ENCODE measurements around the gene RDX. TPM values are rescaled to one million over a fixed set of nuclear protein-coding genes. Genes with fewer than 3 reads are reported as not detected.

The RDX gene
- total and polyA plus RNA-seq, 10 of the 15 experiments (the other 5 are each of a cell fraction or from before 2014, with no cell fraction given) = 24.6 to 62.2 (median 47.8) TPM

- no peak overlapping the region for H3K4me2 ChIP-seq (ENCODE audit: control insufficient read depth, insufficient read depth)
- no peaks in the 10 kb centered on the region for H3K27me3 ChIP-seq (replicated peaks in 1 of 2; ENCODE audit: control insufficient read depth in 2 of 2, insufficient read depth in 2 of 2, low read length in 1 of 2)
- ChIA-PET POLR2A (no interaction called here), RAD21 (ENCODE audit: unreplicated experiment) (no interaction called here), CTCF (interaction anchor here (0.7 kb wide), 1 partner anchor 199 kb away, joined by 3 read pairs; no protein-coding TSS in a partner anchor), SMC1A (ENCODE audit: uncharacterized antibody, unreplicated experiment) (interaction anchor here (1.5 to 1.6 kb wide), 2 partner anchors 15 to 45 kb away, joined by 4 to 6 read pairs; no protein-coding TSS in a partner anchor)
- no peak overlapping the region for H3K4me3 ChIP-seq
- no peaks in the 10 kb centered on the region for H3K4me1 ChIP-seq (ENCODE audit: control insufficient read depth, insufficient read depth, low read length)
- BruUV-seq (replicated peaks) = no TSS peak
- intact Hi-C loops (cut with micrococcal nuclease; ENCODE audit: unreplicated experiment) (no loop called here), in situ Hi-C loops (cut with MboI) (no loop called here)
- WGBS (ENCODE audit: insufficient coverage, insufficient replicate concordance, low lambda C conversion rate, missing lambda C conversion rate) = 33% methylated on average over 4 of the region's 4 CpGs
- H3K9ac ChIP-seq (ENCODE audit: control insufficient read depth, insufficient read depth, low read length) = no peak overlapping the region
- no peak for TF ChIP-seq MYB (IDR thresholded peaks at IDR 0.05; ENCODE audit: borderline replicate concordance, low read depth, low read length)
- TF ChIP-seq YBX1 (IDR thresholded peaks at IDR 0.05) = no peak
- TF ChIP-seq EZH2 (IDR thresholded peaks at IDR 0.05; ENCODE audit: borderline replicate concordance, control insufficient read depth, low read depth, low read length) = no peak
- no peak for TF ChIP-seq SKIL (IDR thresholded peaks at IDR 0.05; ENCODE audit: low read depth, poor library complexity, severe bottlenecking)
- no peak for TF ChIP-seq ZBTB11 (CRISPR knock-in tag; IDR thresholded peaks at IDR 0.05)
- TF ChIP-seq SREBF1 (IDR thresholded peaks at IDR 0.05; ENCODE audit: low read length) = no peak
- no peak for TF ChIP-seq BRCA1 (IDR thresholded peaks at IDR 0.05; ENCODE audit: low read depth, low read length)
- no peak for TF ChIP-seq SMC3 (IDR thresholded peaks at IDR 0.05; ENCODE audit: borderline replicate concordance, low read length)
- TF ChIP-seq NFYA (IDR thresholded peaks at IDR 0.05; ENCODE audit: borderline replicate concordance, low read depth, low read length) = no peak
- TF ChIP-seq CHD1 (IDR thresholded peaks at IDR 0.05; ENCODE audit: low read depth, low read length) = no peak
- no peak for TF ChIP-seq ETV6 (conservative IDR thresholded peaks at IDR 0.05 in 1 of 2, IDR thresholded peaks at IDR 0.05 in 1 of 2; ENCODE audit: borderline replicate concordance in 1 of 2, low read depth in 1 of 2)
- H2AFZ ChIP-seq (ENCODE audit: control insufficient read depth, low read depth, low read length) = no peak overlapping the region
- ATAC-seq = no peak
- FAIRE-seq = no peak
- H3K27ac ChIP-seq (ENCODE audit: control insufficient read depth, insufficient read depth) = no peak overlapping the region
- H3K9me3 ChIP-seq (replicated peaks; ENCODE audit: control insufficient read depth, insufficient read depth, low read length) = no peaks in the 10 kb centered on the region
- H4K20me1 ChIP-seq (ENCODE audit: control insufficient read depth, insufficient read depth) = no peaks in the 10 kb centered on the region
- no peaks in the 10 kb centered on the region for H3K79me2 ChIP-seq (ENCODE audit: control insufficient read depth, insufficient read depth, low read length)
- H3K36me3 ChIP-seq (ENCODE audit: control insufficient read depth in 2 of 2, insufficient read depth in 2 of 2, low read length in 1 of 2) = 0 out of 4 replicates have a peak, but pooled peaks cover 0 to 6% of the 10 kb centered on the region in 2 experiments
- no peak for DNase-seq (ENCODE audit: low read depth, low spot score)
These were observed 139.9 kb downstream of the RDX start for GRCh38 chr11:110156503-110156902.
